NCI-H2029 treated with DMSO at 0.1 percent for 48 hours (cell line): ENCODE data around the gene NEDD4L.
"Not testable (repeated sequence)": the region's sequence is repeated elsewhere in the genome, so short reads cannot be mapped to it uniquely, and the experiment has no call there.

Experiments used
- DNase-seq: peaks from one replicate; lab custom pipeline; 2025; lab: John Stamatoyannopoulos, UW

NEDD4L gene

GRCh38 chr18:58378411-58379379 lies 334.7 kb downstream of the NEDD4L start:
- no peak for DNase-seq

- no peak for DNase-seq
These were observed 335.4 kb downstream of the NEDD4L start for GRCh38 chr18:58379443-58379842.

DNA sequence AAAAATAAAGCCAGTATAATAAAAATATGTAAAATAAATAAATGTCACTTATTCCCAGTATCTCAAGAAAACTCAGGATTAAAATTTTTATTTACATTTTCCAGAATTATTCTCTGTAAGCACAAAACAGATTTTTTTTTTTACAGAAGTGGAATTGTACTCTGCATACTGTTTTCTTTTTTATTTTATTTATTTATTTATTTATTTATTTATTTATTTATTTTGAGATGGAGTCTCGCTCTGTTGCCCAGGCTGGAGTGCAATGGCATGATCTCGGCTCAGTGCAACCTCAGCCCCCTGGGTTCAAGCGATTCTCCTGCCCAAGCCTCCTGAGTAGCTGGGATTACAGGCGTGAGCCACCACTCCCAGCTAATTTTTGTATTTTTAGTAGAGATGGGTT lies 336.1 kb downstream of the NEDD4L start:
- not testable (repeated sequence) for DNase-seq

DNA sequence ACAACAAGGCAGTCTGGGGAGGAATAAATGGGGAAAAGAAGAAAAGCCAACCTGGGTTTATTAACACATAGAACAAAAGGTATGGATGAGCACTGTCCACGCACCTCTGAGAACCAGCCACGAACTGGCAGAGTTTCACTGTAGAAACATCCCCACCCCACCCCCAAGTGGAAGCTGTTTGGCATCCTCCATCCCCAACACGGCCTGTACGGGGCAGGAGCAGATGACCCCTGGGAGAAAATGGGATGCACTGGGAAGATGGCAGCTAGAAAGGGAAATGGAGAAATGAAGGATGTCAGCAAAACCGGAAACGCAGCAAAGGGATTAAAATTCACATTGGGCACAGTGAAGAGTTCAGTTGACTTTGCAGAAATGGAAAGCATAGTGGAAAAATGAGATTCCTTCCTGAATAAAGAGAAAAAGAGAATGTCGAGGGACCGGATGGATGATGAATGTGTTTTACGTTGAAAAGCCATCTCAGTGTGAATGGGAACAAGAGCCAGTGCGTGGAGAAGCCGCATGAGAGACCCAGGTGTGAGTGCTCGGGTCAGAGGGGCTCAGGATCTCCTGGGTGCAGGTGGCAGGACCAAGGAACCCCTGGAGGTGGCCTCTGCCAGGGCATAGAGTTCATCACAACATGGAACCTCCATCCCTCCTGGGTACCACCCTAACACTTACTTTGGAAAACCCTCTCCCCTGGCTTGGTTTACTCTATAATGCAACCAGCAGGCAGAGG lies 337.8 kb downstream of the NEDD4L start:
- no peak for DNase-seq

DNA sequence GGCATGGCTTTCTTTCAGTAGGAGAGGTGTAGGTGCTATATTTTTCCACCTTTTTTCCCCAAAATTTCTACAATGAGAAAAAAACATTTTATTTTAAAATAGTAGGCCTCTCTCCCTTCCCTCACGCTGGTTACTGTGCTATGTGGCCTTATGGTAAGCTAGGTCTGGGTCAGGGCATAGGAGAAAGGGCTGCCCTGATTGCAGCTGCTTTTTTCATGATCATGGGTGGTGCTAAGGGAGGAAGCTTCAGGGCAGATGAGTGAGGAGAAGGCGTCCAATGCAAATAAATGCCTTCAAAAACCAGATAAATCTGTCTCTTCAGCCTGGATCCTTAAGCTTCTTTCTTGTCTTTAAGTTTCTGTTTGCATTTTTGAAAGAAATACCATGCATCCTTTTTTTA lies 338.4 kb downstream of the NEDD4L start:
- DNase-seq, result no peak

DNA sequence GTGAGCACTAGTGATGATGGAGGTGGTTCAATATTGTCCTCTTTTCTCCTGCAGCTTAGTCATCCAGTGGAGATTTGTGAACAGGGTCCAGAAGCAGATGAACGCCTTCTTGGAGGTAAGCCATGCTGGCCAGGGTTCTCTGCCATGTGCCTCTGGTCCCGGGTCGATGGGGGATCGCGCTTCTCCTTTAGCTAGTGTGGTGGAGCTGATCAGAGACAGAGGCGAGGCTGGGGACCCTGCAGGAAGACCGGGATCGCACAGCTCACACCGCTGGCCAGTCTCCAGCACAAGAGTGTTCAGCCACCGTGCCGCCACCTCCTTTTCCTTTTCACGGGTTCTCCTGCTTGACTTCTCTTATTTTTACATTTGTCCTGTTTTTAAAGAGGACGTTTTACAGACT lies 341.4 kb downstream of the NEDD4L start:
- no peak for DNase-seq

DNA sequence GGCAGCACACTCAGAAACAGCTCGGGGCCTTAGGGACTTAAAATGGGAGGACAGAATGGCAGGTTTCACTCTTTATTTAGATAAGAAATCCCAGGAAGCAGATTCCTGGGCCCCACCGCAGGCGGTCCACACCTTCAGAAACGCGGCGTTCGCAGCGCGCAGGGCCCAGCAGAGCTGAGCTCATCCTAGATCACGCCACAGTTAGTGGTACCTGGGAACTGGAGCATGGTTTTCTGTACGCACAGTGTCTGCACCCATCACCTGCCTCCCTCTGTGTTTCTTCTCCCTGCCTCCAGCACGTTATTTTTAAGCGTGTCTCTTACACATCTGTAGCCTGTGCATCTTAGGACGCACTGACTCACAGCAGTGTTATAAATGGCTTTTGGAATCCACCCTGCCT lies 342.8 kb downstream of the NEDD4L start:
- no peak for DNase-seq

GRCh38 chr18:58387716-58388115 lies 343.7 kb downstream of the NEDD4L start:
- no peak for DNase-seq

- DNase-seq, result no peak
These were observed 344.7 kb downstream of the NEDD4L start for GRCh38 chr18:58388736-58389135.

DNA sequence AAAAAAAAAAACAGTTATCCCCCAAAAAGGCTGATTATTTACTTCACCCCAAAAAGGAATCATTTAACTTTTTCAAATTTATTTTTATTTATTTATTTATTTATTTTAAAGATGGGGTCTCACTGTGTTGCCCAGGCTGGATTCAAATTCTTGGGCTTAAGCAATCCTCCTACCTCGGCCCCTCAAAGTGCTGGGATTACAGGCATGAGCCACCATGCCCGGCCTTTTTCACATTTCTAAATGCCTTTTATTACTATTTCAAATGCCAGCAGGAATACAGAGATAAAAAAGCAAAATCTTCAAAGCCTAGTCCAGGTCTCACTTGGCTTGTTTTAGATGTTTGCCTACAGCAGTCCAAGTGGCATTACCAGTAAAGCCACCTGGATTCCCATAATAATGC lies 345.7 kb downstream of the NEDD4L start:
- DNase-seq, result no peak

- DNase-seq, result no peak
These were observed 346.4 kb downstream of the NEDD4L start for GRCh38 chr18:58390399-58390798.

- DNase-seq, result no peak
These were observed 347.3 kb downstream of the NEDD4L start for GRCh38 chr18:58391231-58391825.

GRCh38 chr18:58391932-58392323 lies 347.9 kb downstream of the NEDD4L start:
- DNase-seq, result no peak

DNA sequence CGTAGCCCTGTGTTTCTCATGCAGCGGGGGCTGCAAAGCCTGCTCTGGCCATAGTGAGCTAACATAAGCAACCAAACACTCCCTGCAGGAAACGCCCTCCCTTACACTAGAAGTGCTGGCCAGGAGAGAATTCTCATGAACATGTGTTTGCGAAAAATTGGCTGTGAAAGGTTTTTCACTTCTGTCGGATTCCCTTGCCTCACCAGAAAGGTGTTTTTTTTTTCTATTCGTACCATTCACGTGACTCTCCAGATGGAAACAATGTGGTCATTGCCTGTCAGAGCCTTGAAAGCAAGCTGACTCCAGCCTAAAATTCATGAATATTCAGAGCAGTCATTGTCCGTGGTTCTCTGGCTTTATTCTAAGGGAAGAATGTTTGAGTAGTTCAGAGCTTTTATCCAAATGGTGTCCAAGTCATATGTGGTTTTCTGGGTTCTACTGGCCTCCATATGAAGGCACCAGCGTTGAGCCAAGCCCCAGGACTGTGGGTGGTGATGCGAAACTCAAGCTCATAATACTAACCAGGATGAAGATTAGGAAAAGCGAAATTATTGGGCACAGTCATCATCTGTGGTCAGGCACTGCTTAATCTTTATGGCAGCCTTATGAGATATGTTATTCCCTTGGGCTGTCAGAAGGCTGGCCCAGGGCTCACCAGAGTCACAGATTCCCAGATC lies 348.4 kb downstream of the NEDD4L start:
- no peak for DNase-seq

DNA sequence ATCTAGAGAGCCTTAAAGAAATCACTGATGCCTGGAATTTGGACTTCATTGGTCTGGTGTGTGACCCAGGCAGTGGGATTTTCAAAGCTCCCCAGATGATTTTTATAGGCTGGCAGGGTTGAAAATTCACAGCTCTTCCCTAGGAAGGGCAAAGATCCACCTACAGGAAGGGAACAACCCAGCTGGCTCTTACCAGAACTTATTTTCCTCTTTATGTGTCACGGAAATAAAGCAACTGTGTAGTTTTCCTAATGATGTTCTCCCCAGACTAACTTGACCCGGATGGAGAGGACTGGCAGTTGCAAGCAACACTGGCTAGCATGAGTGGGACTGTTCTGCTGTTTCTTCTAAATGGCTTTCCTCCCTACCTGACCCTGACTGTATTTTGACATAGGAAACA lies 349.3 kb downstream of the NEDD4L start:
- DNase-seq, result no peak

DNA sequence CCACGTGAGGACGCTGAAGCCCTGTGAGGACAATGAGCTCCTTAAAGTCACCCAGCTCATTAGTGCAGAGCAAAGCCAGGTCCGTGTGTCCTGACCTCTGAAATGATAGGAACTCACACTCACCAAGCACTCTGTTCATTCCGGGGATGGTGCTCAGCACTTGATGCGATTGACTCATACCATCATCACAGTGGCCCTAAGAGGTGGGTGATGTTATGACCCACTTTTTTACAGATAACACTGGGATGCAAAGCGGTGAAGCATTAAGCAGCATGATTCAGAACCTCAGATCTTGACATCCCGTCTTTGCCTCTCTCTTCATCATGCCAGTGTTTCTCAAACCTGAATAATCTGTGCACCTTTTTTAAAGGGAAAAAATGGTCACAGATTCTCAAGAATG lies 350.0 kb downstream of the NEDD4L start:
- DNase-seq, result no peak

DNA sequence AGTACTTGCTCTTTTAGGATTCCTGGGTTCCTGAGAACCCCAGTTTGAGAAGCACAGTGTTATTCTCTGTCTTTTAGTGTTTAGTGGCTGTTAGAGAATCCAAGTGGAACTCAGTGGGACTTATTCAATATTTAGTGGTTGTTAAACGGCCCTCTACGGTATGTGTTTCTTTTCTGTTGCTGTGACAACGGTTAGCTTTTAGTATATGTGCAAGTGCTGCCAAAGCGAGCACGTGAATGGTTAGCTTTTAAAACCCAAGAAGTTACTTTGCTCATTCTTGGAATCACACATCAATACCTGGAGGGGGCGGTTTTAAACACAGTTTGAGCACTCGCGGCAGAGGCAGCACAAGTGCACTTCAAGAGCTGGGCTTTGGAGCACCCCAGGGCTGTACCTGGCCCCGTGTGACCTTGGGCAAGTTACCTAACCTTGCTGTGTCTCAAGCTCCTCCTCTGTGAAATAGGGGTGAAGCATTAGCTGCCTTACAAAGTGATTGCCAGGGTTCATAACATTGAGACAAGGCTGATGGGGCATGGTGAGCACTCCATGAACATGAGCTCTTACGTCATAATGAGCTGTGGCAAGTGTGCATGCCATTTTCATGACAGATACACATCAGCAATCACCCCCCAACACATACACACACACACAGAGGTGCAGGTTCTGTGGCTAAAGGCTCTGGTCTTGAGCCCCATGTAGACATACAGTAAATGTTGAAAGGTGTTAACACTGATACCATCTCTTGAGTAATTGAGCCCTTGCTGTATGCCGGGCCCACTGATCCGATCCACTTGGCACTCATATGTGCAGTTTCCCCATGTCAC lies 350.8 kb downstream of the NEDD4L start:
- no peak for DNase-seq

- DNase-seq, result no peak
These were observed 352.1 kb downstream of the NEDD4L start for GRCh38 chr18:58396144-58396543.

- DNase-seq, result no peak
These were observed 352.9 kb downstream of the NEDD4L start for GRCh38 chr18:58396966-58397365.

DNA sequence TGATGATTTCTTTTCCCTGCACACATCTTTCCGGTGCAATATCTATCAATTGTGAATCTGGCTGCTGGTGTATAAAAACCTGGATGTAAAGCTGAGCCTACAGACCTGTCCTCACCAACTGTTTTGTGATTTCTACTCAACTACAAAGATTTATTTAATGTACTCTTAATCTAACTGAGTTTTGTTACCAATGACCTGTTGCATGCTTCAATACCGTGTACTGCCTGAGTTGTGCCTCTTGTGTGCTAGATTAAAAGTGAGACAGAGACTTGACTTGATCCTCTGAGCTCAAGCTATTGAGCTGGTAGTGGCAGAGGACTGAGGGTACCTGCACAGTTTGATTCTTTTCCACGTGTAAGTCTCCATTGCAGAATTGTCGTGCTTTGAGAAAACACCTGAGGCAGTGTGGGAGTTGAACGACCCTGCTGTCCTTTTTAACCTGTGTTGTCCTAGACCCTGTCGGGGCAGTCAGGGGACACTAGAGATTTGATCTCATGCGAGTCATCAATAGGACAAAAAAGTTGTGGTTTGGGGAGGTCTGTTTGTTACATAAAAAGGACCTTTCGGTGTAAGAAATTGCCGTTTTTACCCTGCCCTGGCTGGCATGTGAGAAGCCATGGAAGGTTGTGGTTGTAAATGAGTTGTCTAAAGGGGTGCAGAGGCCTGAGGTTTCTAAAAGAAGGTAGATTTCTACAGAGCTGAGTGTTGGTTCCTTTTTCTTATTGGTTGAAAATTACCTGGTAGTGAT lies 353.5 kb downstream of the NEDD4L start:
- DNase-seq, result no peak
